Measurements from ENCODE around the gene PTPN7. TPM values are rescaled to one million over a fixed set of nuclear protein-coding genes. Genes with fewer than 3 reads are reported as not detected.
"Not testable (repeated sequence)": the region's sequence is repeated elsewhere in the genome, so short reads cannot be mapped to it uniquely, and the experiment has no call there.

Gene PTPN7
- total RNA-seq, 4 donors from 2014 or later, result 2.9 to 14.4 (median 4.6) TPM

DNA sequence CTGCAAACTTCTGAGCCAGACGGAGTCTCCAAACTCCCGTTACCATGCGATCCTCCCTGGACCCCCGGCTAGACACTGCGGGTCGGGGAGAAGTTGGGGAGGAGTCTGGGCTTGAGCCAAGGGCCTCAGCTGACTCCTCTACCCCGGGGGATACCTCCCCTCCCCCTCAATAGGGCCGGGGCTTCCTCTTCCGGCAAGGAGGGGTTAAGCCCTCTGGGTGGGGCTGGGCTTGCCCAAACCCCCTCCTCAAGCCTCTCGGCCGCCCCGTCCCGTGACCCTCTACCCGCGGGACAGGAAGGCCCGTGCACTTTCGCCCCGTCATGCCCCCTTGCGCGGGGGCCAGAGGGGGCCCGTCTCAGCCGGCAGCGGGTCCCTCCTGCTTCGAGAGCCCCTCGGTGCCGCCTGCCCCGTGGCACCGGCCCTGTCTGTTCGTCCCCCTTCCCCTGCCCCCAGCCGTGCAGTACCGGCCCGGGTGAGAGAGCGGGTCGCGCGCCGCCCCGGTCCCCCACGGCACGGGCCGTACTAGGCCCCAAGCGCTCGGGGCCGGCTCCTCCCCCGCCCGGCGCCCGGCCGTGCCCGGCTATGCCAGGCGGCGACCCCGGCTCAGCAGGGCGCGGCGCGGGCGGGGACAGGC, 16.5 kb downstream of the PTPN7 start:
- TF ChIP-seq CTCF (IDR thresholded peaks at IDR 0.05), result no peak
- DNase-seq (ENCODE audit: low spot score), result no peak
- ATAC-seq (ENCODE audit: low FRiP score), result peak; percentile 64

GRCh38 chr1:202143011-202143767, 17.2 kb downstream of the PTPN7 start:
- peak; percentile 22 for ATAC-seq (ENCODE audit: low FRiP score)
- TF ChIP-seq CTCF (IDR thresholded peaks at IDR 0.05), result no peak
- DNase-seq (ENCODE audit: low spot score), result no peak

DNA sequence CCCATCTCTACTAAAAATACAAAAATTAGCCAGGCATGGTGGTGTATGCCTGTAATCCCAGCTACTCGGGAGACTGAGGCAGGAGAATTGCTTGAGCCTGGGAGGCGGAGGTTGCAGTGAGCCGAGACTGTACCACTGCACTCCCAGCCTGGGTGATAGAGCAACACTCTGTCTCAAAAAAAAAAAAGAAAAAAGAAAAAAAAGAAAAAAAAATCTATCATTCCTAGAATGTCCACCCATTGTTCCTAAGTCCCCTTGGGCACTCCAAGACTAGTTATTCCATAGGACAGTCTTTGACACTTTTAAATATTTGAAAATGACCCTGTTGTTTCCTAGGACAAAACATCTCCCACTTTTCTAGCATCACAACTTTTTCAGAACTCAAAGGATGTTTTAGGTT, 18.9 kb downstream of the PTPN7 start:
- not testable (repeated sequence) for ATAC-seq (ENCODE audit: low FRiP score); DNase-seq (ENCODE audit: low spot score)

DNA sequence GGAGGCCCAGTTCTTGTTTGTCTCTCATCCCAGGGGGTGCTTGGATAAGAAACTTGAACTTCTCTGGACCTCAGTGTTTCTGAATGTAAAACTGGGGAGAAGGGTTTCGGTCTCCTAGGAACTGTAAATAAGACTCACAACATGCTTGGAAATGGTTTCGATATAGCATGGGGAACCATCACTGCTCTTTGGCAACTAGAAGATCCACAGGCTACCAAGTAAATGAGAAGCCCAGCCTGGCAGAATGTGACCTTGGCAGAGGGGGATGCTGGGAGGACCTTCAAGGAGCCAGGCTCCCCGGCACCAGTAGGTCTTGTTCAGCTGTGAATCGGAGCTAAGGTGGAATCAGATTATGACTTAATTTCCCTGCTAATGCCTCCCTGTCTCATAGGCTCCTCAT, 19.6 kb downstream of the PTPN7 start:
- no peak for TF ChIP-seq CTCF (IDR thresholded peaks at IDR 0.05)
- ATAC-seq (ENCODE audit: low FRiP score), result no peak

GRCh38 chr1:202135221-202135721, 25.1 kb downstream of the PTPN7 start:
- DNase-seq (ENCODE audit: low spot score), result no peak
- no peak for TF ChIP-seq CTCF (IDR thresholded peaks at IDR 0.05)
- ATAC-seq (ENCODE audit: low FRiP score), result peak; percentile 71

More for the DNA sequence above, 19.6 kb downstream of the PTPN7 start:
- DNase-seq (ENCODE audit: low spot score), result no peak

DNA sequence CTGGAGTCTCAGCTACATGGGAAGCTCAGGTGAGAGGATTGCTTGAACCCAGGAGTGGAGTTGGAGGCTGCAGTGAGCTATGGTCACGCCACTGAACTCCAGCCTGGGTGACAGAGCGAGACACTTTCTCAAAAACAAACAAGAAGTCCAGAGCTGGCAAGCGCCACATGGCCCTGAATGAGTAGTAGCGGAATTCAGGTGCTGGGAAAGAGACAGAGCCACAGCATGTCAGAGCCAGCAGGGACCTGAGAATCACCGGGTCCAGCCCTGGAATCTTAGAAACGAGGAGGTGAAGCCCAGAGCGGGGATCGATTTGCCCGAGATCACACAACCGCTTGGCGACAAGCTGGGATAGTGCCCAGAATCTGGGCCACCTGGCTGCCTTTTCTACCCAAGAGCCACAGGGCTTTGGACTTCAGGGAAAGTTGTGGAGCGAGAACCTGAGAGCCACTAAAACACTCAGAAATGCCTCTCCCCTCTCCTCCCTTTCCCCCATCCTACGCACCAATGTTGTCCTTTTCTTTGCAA, 25.7 kb downstream of the PTPN7 start:
- no peak for DNase-seq (ENCODE audit: low spot score)
- TF ChIP-seq CTCF (IDR thresholded peaks at IDR 0.05), result no peak
- no peak for ATAC-seq (ENCODE audit: low FRiP score)

- ATAC-seq (ENCODE audit: low FRiP score), result no peak
These were observed 26.4 kb downstream of the PTPN7 start for GRCh38 chr1:202133989-202134388.

More at GRCh38 chr1:202133989-202134388, 26.4 kb downstream of the PTPN7 start:
- TF ChIP-seq CTCF (IDR thresholded peaks at IDR 0.05), result no peak
- no peak for DNase-seq (ENCODE audit: low spot score)
